RWPE1 (cell line): ENCODE results near the gene CDC42EP4.

Experiments
- CTCF ChIA-PET: fragments of 350-600 bp; sonication (Branson Sonifier 250); formaldehyde crosslinking; extraction: SDS; loops from one replicate; lab custom pipeline; 2021; lab: Yijun Ruan, JAX
- POLR2A ChIA-PET: fragments of 400-600 bp; formaldehyde crosslinking; extraction: SDS; loops from one replicate; lab custom pipeline; 2020; ENCODE audit warnings: antibody characterized with exemption; ENCODE audit not compliant: low non-redundant PET; lab: Yijun Ruan, JAX
- DNase-seq: peaks from one replicate; pipeline ENCODE4 v3.0.0; 2012; ENCODE audit warnings: low spot score
- H3K27ac ChIP-seq: fragments of 450-650 bp; 2 replicates; pipeline ENCODE4 v1.5.1; 2017
- TF ChIP-seq, protein P1 (sequence below): fragments of 450-650 bp; conservative IDR thresholded peaks from 2 replicates; pipeline ENCODE4 v1.5.1; 2017; ENCODE audit warnings: low read depth, mild to moderate bottlenecking

The CDC42EP4 gene

DNA sequence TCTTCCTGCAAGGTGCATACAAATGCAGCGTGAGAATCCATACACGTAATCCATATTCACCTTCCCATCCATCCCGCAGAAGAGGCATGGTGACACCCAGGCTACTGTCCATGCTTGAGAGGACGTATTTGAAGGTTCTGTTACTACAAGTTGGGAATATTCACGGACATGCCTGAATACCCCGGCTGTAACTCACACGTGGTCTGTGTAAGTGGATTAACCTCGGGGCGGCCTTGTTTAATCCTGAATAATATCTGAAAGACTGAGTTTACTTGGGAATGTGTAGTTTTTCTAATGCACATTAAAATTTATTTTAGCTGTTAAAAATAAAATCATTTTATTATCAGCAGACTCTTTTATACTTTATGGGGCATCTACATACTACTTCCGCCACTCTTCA is 63.3 kb downstream of the CDC42EP4 start:
- TF ChIP-seq, protein P1, sequence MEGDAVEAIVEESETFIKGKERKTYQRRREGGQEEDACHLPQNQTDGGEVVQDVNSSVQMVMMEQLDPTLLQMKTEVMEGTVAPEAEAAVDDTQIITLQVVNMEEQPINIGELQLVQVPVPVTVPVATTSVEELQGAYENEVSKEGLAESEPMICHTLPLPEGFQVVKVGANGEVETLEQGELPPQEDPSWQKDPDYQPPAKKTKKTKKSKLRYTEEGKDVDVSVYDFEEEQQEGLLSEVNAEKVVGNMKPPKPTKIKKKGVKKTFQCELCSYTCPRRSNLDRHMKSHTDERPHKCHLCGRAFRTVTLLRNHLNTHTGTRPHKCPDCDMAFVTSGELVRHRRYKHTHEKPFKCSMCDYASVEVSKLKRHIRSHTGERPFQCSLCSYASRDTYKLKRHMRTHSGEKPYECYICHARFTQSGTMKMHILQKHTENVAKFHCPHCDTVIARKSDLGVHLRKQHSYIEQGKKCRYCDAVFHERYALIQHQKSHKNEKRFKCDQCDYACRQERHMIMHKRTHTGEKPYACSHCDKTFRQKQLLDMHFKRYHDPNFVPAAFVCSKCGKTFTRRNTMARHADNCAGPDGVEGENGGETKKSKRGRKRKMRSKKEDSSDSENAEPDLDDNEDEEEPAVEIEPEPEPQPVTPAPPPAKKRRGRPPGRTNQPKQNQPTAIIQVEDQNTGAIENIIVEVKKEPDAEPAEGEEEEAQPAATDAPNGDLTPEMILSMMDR, result no peak
- no peak for DNase-seq
- no peak overlapping the region for H3K27ac ChIP-seq
- ChIA-PET CTCF (interaction anchor here (0.6 to 4.4 kb wide), 2 partner anchors 121 to 692 kb away, joined by 3 to 22 read pairs; no protein-coding TSS in a partner anchor), POLR2A (no interaction called here)

DNA sequence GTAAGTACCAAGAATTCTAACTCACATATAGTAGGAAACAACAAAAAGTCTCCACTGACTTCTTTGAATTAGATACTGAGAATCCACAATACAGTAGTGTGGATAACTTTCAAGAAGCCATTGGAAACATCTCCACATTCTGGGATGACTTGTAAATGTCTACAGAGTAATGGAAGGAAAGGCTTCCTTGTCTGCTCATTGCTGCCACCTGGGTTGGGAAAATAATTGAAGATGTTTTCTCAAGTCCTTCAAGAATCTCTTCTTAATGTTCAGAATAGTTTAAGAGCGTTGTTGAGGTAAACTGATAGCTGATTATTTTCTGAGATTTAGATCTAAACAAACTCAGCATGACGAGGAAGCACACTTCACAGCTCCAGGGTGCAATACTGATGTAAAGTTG is 64.1 kb downstream of the CDC42EP4 start:
- POLR2A ChIA-PET, result no interaction called here
- TF ChIP-seq, protein P1, result no peak
- H3K27ac ChIP-seq, result no peak overlapping the region
- no peak for DNase-seq
- CTCF ChIA-PET, result interaction anchor here (4.4 kb wide), 1 partner anchor 122 kb away, joined by 22 read pairs; no protein-coding TSS in a partner anchor

DNA sequence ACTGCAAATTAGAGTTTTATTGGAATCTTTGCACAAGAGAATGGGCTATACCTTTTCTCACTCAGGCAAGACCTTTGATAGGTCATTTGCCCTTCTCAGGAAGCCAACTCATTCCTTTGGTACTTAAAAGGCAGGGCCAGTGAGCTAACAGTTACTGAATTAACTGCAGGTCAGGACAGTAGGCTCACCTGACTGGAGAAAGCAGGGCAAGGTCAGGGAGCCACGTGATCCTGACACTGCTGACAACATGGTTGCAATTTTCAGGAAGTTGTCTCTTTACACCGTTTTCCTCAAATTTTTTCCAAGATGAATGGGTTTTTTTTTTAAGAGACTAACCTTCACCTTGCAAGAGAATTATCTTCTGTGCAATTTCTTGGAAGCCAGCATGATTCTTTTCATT is 71.2 kb downstream of the CDC42EP4 start:
- no peak overlapping the region for H3K27ac ChIP-seq
- DNase-seq, result peak; percentile 31
- ChIA-PET CTCF (no interaction called here), POLR2A (no interaction called here)
- TF ChIP-seq, protein P1, result no peak

DNA sequence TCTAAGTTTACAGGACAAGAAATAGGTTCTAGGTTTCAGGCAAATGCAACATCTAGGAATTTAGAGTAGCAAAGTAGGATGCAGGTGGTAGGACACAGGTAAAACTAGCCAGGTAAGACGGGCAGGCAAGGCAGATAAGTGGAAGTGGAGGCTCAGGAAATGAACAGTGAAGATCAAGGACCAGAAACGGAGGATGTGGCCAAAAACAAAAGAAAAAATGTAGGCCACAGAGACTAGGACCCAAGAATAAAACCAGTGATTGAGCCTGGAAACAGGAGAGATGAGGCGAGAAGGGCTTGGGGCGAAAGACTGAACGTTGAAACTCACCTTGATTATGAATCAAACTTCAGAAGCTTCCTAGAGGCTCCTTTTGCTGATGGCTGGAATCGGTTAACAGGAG is 74.1 kb downstream of the CDC42EP4 start:
- ChIA-PET CTCF (interaction anchor here (0.6 kb wide), 1 partner anchor 512 kb away, joined by 4 read pairs; no protein-coding TSS in a partner anchor), POLR2A (no interaction called here)
- TF ChIP-seq, protein P1, result no peak
- H3K27ac ChIP-seq, result no peak overlapping the region
- DNase-seq, result no peak

DNA sequence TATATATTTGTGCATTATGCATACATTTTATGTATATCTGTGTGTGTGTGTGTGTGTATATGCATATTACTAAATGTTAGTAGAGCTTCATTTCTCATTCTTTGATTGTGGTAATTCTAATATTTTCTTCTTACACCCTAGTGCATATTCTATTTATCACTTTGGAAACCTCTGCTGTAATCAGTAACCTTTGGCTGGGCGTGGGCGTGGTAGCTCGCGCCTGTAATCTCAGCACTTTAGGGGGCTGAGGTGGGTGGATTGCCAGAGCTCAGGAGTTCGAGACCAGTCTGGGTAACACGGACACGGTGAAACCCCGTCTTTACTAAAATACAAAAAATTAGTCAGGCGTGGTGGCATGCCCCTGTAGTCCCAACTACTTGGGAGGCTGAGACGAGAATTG is 77.1 kb downstream of the CDC42EP4 start:
- ChIA-PET CTCF (interaction anchor here (0.6 to 0.9 kb wide), 2 partner anchors 507 to 678 kb away, joined by 3 read pairs; no protein-coding TSS in a partner anchor), POLR2A (no interaction called here)
- TF ChIP-seq, protein P1, result no peak
- DNase-seq, result no peak
- no peak overlapping the region for H3K27ac ChIP-seq
